Vagina (tissue), 2 donors: ENCODE results near the gene REPS2. TPM values are rescaled to one million over a fixed set of nuclear protein-coding genes. Genes with fewer than 3 reads are reported as not detected.
"Not testable (repeated sequence)": the region's sequence is repeated elsewhere in the genome, so short reads cannot be mapped to it uniquely, and the experiment has no call there.

Experiments
- DNase-seq, 2 donors: peaks; one replicate each; pipeline ENCODE4 v3.0.0-alpha.2; 2017; ENCODE audit errors: extremely low spot score in 2 of 2
- H3K27ac ChIP-seq: fragments of 200-600 bp; sonication (generic); one replicate; pipeline ENCODE4 v1.5.1; 2019
- H3K27me3 ChIP-seq: fragments of 200-600 bp; sonication (generic); one replicate; pipeline ENCODE4 v1.5.1; 2019
- H3K36me3 ChIP-seq, 2 donors: fragments of 200-600 bp; sonication (generic); one replicate each; pipeline ENCODE4 v1.5.1; 2017 to 2019
- H3K4me1 ChIP-seq: fragments of 200-600 bp; sonication (generic); one replicate; pipeline ENCODE4 v1.5.1; 2019
- H3K4me3 ChIP-seq, 2 donors: fragments of 200-600 bp; sonication (generic); 1 replicate in 1 of 2; 2 replicates in 1 of 2; pipeline ENCODE4 v1.5.1; 2016 to 2019
- H3K9me3 ChIP-seq: fragments of 200-600 bp; sonication (generic); one replicate; pipeline ENCODE4 v1.5.1; 2019
- POLR2A ChIP-seq, 2 donors: fragments of 450-650 bp; IDR thresholded peaks; one replicate each; pipeline ENCODE4 v1.6.1; 2017; ENCODE audit warnings: antibody characterized with exemption in 2 of 2, mild to moderate bottlenecking in 2 of 2, moderate library complexity in 2 of 2
- POLR2AphosphoS5 ChIP-seq, 2 donors: sonication (generic); formaldehyde crosslinking; IDR thresholded peaks; one replicate each; pipeline ENCODE4 v1.9.0; 2017; ENCODE audit warnings: antibody characterized with exemption in 2 of 2, mild to moderate bottlenecking in 2 of 2, low read depth in 1 of 2; ENCODE audit not compliant: insufficient read depth in 1 of 2
- intact Hi-C: fragments of 100-400 bp; cut with DNase I; formaldehyde crosslinking; loops from one replicate; pipeline ENCODE4 v1.15.1; 2023
- total RNA-seq: library from RNA; depleted of rRNA; stranded (reverse); fragments of >200 nt; gene quantifications from one replicate; pipeline ENCODE4 v1.2.3, GENCODE V29; 2016
- TF ChIP-seq, protein P1 (sequence below), 3 experiments: fragments of 450-650 bp in 2 of 3; fragments of 200-600 bp in 1 of 3; sonication (generic) in 1 of 3; IDR thresholded peaks; one replicate each; pipeline ENCODE4 v1.5.1; 2017 to 2019; ENCODE audit warnings: antibody characterized with exemption in 3 of 3, mild to moderate bottlenecking in 2 of 3, moderate library complexity in 2 of 3

REPS2 gene
- total RNA-seq, 1 donor from 2014 or later = 10.8 TPM

DNA sequence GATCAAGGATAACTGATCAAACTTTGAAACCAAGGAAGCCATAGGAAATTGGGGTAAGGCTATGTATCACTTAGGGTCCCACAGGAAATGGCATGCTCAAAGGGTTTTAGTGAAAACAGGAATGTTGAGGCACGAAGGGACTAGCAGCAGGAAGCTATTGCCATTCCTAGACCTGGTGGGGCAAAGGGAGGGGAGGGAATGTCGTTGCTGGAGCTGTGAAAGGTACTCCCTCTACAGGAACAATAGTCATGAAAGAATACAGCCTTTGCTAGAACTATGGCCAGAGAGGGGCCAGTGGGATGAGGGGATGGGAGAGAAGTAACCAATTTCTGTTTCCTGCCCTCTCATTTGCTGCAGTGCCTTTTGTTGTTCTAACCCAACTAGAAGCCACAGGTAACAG lies 11.9 kb downstream of the REPS2 start:
- H3K27ac ChIP-seq = no peak overlapping the region
- intact Hi-C loops = no loop called here
- TF ChIP-seq, protein P1, sequence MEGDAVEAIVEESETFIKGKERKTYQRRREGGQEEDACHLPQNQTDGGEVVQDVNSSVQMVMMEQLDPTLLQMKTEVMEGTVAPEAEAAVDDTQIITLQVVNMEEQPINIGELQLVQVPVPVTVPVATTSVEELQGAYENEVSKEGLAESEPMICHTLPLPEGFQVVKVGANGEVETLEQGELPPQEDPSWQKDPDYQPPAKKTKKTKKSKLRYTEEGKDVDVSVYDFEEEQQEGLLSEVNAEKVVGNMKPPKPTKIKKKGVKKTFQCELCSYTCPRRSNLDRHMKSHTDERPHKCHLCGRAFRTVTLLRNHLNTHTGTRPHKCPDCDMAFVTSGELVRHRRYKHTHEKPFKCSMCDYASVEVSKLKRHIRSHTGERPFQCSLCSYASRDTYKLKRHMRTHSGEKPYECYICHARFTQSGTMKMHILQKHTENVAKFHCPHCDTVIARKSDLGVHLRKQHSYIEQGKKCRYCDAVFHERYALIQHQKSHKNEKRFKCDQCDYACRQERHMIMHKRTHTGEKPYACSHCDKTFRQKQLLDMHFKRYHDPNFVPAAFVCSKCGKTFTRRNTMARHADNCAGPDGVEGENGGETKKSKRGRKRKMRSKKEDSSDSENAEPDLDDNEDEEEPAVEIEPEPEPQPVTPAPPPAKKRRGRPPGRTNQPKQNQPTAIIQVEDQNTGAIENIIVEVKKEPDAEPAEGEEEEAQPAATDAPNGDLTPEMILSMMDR (IDR thresholded peaks at IDR 0.05) = no peak
- TF ChIP-seq POLR2A (IDR thresholded peaks at IDR 0.05) = no peak
- TF ChIP-seq POLR2AphosphoS5 (IDR thresholded peaks at IDR 0.05; ENCODE audit: insufficient read depth in 1 of 2, low read depth in 1 of 2) = no peak
- H3K36me3 ChIP-seq = no peaks in the 10 kb centered on the region
- no peaks in the 10 kb centered on the region for H3K9me3 ChIP-seq
- H3K4me1 ChIP-seq = no peaks in the 10 kb centered on the region
- no peaks in the 10 kb centered on the region for H3K27me3 ChIP-seq
- H3K4me3 ChIP-seq = no peak overlapping the region
- DNase-seq = no peak

DNA sequence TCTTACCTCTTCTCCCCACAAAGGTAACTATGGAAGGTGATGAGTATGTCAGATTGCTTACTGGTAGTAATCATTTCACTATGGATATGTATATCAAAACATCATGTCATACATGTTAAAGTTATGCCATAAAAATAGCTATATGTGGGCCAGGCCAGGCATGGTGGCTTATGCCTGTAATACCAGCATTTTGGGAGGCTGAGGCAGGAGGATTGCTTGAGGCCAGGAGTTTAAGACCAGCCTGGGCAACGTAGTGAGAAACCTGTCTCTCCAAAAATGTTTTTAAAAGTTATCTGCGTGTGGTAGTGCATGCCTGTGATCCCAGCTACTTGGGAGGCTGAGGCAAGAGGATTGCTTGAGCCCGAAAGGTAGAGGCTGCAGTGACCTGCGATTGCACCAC lies 16.2 kb downstream of the REPS2 start:
- H3K27ac ChIP-seq, H3K9me3 ChIP-seq, H3K27me3 ChIP-seq, H3K4me3 ChIP-seq, intact Hi-C loops, DNase-seq, H3K36me3 ChIP-seq, H3K4me1 ChIP-seq: not testable (repeated sequence)

DNA sequence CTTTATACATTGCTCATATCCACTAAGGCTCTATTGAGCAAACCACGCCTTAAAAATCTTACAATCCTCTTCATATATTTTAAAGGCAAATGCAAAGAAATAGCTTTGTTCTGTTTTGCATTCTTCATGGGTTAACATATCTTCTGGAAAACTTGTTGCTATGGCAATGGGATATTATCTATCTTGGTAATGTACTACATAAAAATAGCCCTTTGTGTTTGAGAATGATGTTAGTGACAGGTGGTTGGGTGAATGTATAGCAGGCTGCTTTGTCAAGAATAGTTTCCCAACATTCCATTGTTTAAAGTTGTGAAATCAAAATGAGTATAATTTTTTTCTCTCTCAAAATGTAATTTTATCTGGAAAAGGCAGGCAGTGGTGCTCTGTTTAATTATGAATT lies 16.8 kb downstream of the REPS2 start:
- Histone ChIP-seq H3K9me3 (no peaks in the 10 kb centered on the region), H3K27ac (no peak overlapping the region), H3K4me1 (no peaks in the 10 kb centered on the region), H3K27me3 (no peaks in the 10 kb centered on the region), H3K36me3 (no peaks in the 10 kb centered on the region), H3K4me3 (no peak overlapping the region)
- DNase-seq = no peak
- TF ChIP-seq, protein P1 (IDR thresholded peaks at IDR 0.05) = no peak
- TF ChIP-seq POLR2AphosphoS5 (IDR thresholded peaks at IDR 0.05; ENCODE audit: insufficient read depth in 1 of 2, low read depth in 1 of 2) (no peak), POLR2A (IDR thresholded peaks at IDR 0.05) (no peak)
- intact Hi-C loops = no loop called here

DNA sequence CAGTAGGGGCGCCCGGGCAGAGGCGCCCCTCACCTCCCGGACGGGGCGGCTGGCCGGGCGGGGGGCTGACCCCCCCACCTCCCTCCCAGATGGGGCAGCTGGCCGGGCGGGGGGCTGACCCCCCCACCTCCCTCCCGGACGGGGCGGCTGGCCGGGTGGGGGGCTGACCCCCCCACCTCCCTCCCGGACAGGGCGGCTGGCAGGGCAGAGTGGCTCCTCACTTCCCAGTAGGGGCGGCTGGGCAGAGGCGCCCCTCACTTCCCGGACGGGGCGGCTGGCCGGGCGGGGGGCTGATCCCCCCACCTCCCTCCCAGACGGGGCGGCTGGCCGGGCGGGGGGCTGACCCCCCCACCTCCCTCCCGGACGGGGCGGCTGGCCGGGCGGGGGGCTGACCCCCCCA lies 18.5 kb downstream of the REPS2 start:
- H3K36me3 ChIP-seq, H3K4me3 ChIP-seq, H3K27ac ChIP-seq, DNase-seq, H3K27me3 ChIP-seq, H3K9me3 ChIP-seq, intact Hi-C loops, H3K4me1 ChIP-seq: not testable (repeated sequence)

DNA sequence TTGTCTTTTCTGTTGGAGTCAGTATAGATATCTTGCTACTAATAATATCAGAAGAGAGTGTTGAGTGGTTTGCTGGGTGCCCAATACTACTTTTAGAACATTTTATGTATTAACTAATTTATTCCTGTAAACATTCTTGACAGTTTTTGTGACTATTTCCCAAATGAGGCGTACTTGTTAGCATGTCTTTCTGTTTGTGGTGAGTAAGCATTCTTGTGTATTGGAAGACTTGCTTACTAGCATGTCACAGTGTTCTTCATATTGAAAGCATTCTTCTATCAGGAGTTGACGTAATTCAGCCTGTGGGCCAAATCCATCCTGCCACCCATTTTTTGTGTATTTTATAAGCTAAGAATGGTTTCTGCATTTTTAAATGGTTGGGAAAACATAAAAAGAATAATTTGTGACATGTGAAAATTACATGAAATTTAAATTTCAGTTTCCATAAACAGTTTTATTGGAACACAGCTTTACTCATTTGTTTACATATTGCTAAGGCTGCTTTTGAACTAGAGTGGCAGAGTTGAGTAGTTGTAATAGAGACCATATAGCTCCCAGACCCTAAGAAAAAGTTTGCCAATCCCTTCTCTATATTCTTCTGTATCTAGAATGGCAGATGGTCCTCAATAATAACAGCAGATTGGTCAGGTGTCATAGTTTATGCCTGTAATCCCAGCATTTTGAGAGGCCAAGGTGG lies 20.4 kb downstream of the REPS2 start:
- no peaks in the 10 kb centered on the region for H3K9me3 ChIP-seq
- TF ChIP-seq, protein P1 (IDR thresholded peaks at IDR 0.05) = no peak
- TF ChIP-seq POLR2AphosphoS5 (IDR thresholded peaks at IDR 0.05; ENCODE audit: insufficient read depth in 1 of 2, low read depth in 1 of 2) (no peak), POLR2A (IDR thresholded peaks at IDR 0.05) (no peak)
- no peaks in the 10 kb centered on the region for H3K27me3 ChIP-seq
- H3K36me3 ChIP-seq = no peaks in the 10 kb centered on the region
- no peak for DNase-seq
- no peak overlapping the region for H3K4me3 ChIP-seq
- intact Hi-C loops = no loop called here
- no peak overlapping the region for H3K27ac ChIP-seq
- no peaks in the 10 kb centered on the region for H3K4me1 ChIP-seq

DNA sequence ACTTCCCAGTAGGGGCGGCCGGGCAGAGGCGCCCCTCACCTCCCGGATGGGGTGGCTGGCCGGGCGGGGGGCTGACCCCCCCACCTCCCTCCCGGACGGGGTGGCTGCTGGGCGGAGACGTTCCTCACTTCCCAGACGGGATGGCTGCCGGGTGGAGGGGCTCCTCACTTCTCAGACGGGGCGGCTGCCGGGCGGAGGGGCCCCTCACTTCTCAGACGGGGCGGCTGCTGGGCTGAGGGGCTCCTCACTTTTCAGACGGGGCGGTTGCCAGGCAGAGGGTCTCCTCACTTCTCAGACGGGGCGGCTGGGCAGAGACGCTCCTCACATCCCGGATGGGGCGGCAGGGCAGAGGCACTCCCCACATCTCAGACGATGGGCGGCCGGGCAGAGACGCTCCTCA lies 22.3 kb downstream of the REPS2 start:
- H3K9me3 ChIP-seq, H3K4me3 ChIP-seq, intact Hi-C loops, H3K27ac ChIP-seq, H3K4me1 ChIP-seq, DNase-seq, H3K36me3 ChIP-seq, H3K27me3 ChIP-seq: not testable (repeated sequence)

DNA sequence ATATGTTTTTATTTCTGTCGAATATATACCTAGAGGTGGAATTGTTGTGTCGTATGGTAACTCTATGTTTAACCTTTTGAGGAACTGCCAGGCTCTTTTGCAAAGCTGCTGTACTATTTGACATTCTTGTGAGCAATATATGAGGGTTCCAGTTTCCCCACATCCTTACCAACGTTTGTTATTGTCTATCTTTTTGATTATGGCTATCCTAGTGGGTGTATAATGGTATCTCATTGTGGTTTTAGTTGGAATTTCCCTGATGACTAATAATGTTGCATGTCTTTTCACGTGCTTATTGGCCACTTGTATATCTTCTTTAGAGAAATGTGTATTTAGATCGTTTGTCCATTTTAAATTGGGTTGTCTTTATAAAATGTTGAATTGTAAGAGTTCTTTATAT lies 24.5 kb downstream of the REPS2 start:
- Histone ChIP-seq H3K27me3 (no peaks in the 10 kb centered on the region), H3K4me1 (no peaks in the 10 kb centered on the region), H3K9me3 (no peaks in the 10 kb centered on the region), H3K27ac (no peak overlapping the region), H3K4me3 (no peak overlapping the region), H3K36me3 (no peaks in the 10 kb centered on the region)
- intact Hi-C loops = no loop called here
- TF ChIP-seq POLR2A (IDR thresholded peaks at IDR 0.05) (no peak), POLR2AphosphoS5 (IDR thresholded peaks at IDR 0.05; ENCODE audit: insufficient read depth in 1 of 2, low read depth in 1 of 2) (no peak)
- TF ChIP-seq, protein P1 (IDR thresholded peaks at IDR 0.05) = no peak
- no peak for DNase-seq
